H1 (cell line): ENCODE data around the gene MYL5. TPM values are rescaled to one million over a fixed set of nuclear protein-coding genes. Genes with fewer than 3 reads are reported as not detected.

Experiments
- CTBP2 ChIP-seq: IDR thresholded peaks from 2 replicates; pipeline ENCODE4 v1.7.0; 2011; ENCODE audit warnings: borderline replicate concordance, mild to moderate bottlenecking, moderate library complexity, mixed read lengths, low read length; ENCODE audit not compliant: insufficient read depth, insufficient read length
- HDAC2 ChIP-seq, 2 experiments: fragments of 300-600 bp in 1 of 2; sonication (generic) in 1 of 2; IDR thresholded peaks; 2 replicates each; pipeline ENCODE4 v1.6.1; 2011 to 2012; ENCODE audit warnings: low read depth in 2 of 2, low read length in 2 of 2, mild to moderate bottlenecking in 2 of 2, moderate library complexity in 2 of 2, borderline replicate concordance in 1 of 2, inconsistent platforms in 1 of 2
- HDAC6 ChIP-seq: IDR thresholded peaks from one replicate; pipeline ENCODE4 v1.7.1; 2012; ENCODE audit warnings: low read depth, mild to moderate bottlenecking, inconsistent platforms, low read length, moderate library complexity
- NRF1 ChIP-seq: IDR thresholded peaks from 2 replicates; pipeline ENCODE4 v1.6.1; 2011; ENCODE audit warnings: mild to moderate bottlenecking, low read depth, low read length, improper control_type of control experiment
- polyA plus RNA-seq, 7 experiments: library from polyadenylated mRNA; depleted of rRNA in 3 of 7; stranded (reverse) in 5 of 7; unstranded in 2 of 7; fragments of >200 nt in 5 of 7; fragments of 200-250 nt in 2 of 7; gene quantifications; 1 replicate in 5 of 7; 2 replicates in 1 of 7; 4 replicates in 1 of 7; pipeline versions ENCODE4 v1.2.1 to v1.2.3, GENCODE V29; 2011 to 2013; ENCODE audit warnings: missing spikeins in 2 of 7, mixed read lengths in 2 of 7
- total RNA-seq: library from RNA; stranded (reverse); fragmentation: NEBNext Ultra II Directional; extraction: Animal tissue kit (Norgen Biotek cat#: 25700); gene quantifications from 2 replicates; pipeline ENCODE4 v1.2.1, GENCODE V29; 2021
- TF ChIP-seq, protein P1 (sequence below): fragments of 300-600 bp; sonication (generic); IDR thresholded peaks from 2 replicates; pipeline ENCODE4 v1.7.1; 2012; ENCODE audit warnings: low read length, moderate library complexity, mild to moderate bottlenecking, inconsistent platforms; ENCODE audit not compliant: insufficient replicate concordance

Gene MYL5
- total and polyA plus RNA-seq, 2 of the 8 experiments (the other 6 are each of a cell fraction or from before 2014, with no cell fraction given) = 5.7 to 6.8 TPM

DNA sequence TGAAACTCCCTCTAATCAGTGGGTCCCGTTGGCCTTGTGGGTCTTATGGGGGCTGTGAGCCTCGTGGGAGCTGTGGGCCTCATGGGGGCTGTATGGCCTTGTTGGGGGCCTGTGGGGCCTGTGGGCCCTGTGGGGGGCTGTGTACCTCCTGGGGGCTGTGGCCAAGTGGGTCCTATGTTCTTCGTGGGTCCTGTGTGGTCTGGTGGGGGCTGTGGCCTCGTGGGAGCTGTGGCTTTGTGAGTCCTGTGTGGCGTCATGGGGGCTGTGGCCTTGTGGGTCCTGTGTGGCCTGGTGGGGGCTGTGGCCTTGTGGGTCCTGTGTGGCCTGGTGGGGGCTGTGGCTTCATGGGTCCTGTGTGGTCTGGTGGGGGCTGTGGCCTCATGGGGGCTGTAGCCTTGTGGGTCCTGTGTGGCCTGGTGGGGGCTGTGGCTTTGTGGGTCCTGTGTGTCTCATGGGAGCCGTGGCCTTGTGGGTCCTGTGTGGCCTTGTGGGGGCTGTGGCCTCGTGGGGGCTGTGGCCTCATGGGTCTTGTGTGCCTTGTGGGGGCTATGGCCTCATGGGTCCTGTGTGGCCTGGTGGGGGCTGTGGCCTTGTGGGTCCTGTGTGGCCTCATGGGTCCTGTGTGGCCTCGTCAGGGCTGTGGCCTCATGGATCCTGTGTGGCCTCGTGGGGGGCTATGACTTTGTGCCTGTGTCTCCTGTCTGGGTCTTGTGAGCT is 38.7 kb downstream of the MYL5 start (continued):
- TF ChIP-seq HDAC2 (IDR thresholded peaks at IDR 0.05; ENCODE audit: borderline replicate concordance in 1 of 2, low read depth in 2 of 2, low read length in 2 of 2) (no peak), NRF1 (no peak), HDAC6 (no peak), CTBP2 (no peak)
- TF ChIP-seq, protein P1, sequence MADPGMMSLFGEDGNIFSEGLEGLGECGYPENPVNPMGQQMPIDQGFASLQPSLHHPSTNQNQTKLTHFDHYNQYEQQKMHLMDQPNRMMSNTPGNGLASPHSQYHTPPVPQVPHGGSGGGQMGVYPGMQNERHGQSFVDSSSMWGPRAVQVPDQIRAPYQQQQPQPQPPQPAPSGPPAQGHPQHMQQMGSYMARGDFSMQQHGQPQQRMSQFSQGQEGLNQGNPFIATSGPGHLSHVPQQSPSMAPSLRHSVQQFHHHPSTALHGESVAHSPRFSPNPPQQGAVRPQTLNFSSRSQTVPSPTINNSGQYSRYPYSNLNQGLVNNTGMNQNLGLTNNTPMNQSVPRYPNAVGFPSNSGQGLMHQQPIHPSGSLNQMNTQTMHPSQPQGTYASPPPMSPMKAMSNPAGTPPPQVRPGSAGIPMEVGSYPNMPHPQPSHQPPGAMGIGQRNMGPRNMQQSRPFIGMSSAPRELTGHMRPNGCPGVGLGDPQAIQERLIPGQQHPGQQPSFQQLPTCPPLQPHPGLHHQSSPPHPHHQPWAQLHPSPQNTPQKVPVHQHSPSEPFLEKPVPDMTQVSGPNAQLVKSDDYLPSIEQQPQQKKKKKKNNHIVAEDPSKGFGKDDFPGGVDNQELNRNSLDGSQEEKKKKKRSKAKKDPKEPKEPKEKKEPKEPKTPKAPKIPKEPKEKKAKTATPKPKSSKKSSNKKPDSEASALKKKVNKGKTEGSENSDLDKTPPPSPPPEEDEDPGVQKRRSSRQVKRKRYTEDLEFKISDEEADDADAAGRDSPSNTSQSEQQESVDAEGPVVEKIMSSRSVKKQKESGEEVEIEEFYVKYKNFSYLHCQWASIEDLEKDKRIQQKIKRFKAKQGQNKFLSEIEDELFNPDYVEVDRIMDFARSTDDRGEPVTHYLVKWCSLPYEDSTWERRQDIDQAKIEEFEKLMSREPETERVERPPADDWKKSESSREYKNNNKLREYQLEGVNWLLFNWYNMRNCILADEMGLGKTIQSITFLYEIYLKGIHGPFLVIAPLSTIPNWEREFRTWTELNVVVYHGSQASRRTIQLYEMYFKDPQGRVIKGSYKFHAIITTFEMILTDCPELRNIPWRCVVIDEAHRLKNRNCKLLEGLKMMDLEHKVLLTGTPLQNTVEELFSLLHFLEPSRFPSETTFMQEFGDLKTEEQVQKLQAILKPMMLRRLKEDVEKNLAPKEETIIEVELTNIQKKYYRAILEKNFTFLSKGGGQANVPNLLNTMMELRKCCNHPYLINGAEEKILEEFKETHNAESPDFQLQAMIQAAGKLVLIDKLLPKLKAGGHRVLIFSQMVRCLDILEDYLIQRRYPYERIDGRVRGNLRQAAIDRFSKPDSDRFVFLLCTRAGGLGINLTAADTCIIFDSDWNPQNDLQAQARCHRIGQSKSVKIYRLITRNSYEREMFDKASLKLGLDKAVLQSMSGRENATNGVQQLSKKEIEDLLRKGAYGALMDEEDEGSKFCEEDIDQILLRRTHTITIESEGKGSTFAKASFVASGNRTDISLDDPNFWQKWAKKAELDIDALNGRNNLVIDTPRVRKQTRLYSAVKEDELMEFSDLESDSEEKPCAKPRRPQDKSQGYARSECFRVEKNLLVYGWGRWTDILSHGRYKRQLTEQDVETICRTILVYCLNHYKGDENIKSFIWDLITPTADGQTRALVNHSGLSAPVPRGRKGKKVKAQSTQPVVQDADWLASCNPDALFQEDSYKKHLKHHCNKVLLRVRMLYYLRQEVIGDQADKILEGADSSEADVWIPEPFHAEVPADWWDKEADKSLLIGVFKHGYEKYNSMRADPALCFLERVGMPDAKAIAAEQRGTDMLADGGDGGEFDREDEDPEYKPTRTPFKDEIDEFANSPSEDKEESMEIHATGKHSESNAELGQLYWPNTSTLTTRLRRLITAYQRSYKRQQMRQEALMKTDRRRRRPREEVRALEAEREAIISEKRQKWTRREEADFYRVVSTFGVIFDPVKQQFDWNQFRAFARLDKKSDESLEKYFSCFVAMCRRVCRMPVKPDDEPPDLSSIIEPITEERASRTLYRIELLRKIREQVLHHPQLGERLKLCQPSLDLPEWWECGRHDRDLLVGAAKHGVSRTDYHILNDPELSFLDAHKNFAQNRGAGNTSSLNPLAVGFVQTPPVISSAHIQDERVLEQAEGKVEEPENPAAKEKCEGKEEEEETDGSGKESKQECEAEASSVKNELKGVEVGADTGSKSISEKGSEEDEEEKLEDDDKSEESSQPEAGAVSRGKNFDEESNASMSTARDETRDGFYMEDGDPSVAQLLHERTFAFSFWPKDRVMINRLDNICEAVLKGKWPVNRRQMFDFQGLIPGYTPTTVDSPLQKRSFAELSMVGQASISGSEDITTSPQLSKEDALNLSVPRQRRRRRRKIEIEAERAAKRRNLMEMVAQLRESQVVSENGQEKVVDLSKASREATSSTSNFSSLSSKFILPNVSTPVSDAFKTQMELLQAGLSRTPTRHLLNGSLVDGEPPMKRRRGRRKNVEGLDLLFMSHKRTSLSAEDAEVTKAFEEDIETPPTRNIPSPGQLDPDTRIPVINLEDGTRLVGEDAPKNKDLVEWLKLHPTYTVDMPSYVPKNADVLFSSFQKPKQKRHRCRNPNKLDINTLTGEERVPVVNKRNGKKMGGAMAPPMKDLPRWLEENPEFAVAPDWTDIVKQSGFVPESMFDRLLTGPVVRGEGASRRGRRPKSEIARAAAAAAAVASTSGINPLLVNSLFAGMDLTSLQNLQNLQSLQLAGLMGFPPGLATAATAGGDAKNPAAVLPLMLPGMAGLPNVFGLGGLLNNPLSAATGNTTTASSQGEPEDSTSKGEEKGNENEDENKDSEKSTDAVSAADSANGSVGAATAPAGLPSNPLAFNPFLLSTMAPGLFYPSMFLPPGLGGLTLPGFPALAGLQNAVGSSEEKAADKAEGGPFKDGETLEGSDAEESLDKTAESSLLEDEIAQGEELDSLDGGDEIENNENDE = no peak
- TF ChIP-seq, all 59 proteins: peak for 0
